HG02642 (cell line): Measurements from ENCODE around the gene NEAT1.
A peak's percentile ranks its signal among the peaks of the same experiment; 100 is the strongest.

Experiments
- ATAC-seq: cut with Tn5 transposase; IDR thresholded peaks from one replicate; pipeline ENCODE4 v1.9.1; 2021; ENCODE audit warnings: mild to moderate bottlenecking; ENCODE audit not compliant: unreplicated experiment, poor library complexity

Gene NEAT1

DNA sequence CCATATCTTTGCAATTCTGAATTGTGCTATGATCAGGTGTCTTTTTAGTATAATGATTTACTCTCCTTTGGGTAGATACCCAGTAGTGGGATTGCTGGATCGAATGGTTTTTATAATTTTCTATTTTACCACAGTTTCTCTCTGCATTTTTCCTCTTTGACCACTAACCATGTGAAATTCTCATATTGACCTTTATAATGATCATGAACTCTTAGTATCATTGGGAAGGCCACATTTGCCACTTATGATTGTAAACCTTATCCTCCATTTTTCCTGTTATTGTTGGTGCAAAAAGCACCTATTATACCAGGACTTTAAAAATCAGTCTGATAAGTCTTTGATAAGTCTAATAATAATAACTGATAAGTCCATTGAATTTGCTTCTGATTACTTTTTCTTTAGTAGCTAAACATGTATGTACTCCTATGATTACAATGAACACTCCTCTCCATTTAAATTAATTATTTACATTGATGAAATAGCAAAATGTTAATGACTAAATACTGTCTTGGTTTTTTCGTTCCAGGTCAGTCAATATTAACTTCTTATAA, 9.6 kb downstream of the NEAT1 start:
- ATAC-seq: no peak

DNA sequence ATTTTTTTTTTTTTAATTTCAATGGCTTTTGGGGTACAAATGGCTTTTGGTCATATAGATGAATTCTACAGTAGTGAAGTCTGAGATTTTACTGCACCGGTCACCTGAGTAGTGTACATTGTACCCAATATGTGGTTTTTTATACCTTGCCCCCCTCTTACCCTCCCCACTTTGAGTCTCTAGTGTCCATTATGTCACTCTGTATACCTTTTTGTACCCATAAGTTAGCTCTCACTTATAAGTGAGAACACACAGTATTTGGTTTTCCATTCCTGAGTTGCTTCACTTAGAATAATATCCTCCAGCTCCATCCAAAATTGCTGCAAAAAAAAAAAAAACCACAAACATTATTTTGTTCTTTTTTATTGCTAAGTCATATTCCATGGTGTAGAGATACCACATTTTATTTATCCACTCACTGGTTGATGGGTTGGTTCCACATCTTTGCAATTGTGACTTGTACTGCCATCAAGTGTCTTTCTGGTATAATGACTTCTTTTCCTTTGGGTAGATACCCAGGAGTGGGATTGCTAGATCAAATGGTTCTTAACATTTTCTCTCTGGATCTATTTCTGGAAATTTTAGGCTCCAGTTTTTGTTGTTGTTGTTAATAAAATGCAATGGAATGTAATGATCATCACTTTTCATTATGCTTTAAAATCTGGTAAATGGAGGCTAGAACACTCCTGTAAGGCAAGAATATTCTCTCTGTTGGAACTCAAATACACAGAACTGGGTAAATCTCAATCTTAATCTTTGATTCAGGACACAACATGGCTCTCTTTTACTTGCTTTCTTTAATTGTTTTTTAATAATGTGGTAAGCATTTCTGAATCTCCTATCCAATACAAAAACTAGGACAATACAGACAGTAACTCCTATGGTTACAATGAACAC, 10.3 kb downstream of the NEAT1 start:
- ATAC-seq: no peak

DNA sequence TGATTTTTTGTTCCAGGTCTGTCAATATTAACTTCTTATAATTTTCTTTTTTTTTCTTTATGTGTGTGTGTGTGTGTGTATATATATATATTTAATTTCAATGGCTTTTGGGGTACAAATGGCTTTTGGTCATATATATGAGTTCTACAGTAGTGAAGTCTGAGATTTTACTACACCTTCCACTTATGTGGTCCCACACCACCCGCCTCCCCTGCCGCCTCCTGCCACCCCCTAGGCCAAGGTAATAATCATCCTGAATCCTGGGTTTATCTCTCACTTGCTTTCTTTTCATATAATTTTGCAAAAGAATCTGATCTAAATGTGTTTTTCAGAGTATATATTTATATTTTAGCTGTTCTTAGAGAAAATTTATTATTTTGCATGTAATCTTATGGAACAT, 11.1 kb downstream of the NEAT1 start:
- no peak for ATAC-seq

DNA sequence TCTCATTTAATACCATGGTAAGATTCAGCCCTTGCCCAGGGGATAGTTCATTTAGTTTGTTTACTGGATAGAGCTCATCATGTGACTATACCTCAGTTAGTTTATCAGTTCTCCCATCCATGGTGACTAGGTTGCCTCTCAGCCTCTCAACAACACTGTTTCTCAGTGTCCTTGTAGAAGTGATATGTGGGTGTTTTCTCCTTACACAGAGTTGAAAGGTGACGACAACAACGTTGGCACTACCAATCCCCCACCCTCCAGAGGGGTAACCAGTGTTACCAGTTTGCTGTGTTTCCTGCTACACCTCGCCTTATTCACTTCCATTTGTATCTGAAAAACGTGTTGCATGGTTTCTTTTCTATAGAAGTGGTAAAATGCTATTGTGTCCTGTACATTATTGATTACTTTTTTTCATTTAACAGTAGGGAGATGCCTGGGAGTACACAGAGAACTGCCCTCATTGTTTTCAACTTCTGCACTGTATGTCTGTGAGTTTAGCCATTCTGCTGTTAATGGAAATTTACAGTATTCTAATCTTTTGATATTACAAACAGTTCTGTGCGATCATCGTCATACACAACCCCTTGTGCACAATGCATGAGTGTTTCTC, 11.6 kb downstream of the NEAT1 start:
- ATAC-seq: no peak

DNA sequence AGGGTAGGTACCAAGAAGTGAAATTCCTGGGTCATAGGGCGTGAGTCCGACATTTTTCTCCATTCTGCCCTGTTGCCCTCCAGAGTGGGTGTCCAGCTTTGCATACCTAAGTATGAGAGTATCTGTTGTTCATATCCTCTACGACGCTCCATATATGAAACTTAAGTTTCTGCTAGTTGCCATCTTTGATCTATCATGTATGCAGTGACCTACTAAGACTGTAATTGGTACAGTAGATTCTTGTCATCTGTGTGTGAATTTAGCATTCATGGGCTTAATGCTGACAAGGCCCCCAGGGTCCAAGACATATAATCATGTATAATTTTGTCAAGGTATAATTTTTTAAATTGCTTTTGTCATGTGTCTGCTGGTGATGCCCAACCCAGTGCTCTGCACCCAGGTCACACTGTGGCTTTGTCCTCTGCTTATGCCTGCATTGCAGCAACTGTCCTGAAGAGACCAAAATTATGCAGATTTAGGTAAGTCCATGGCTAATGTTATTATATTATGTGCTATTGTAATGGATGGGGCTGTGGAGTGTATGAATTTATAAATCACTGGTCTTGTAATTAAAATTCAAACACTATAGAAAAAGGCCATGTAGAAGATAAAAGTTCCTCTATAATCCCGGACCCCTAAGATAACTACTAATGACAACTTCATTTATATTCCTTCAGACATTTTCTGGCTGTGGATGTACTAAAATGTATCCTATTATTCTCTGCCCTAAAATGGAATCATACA, 12.2 kb downstream of the NEAT1 start:
- ATAC-seq: no peak

DNA sequence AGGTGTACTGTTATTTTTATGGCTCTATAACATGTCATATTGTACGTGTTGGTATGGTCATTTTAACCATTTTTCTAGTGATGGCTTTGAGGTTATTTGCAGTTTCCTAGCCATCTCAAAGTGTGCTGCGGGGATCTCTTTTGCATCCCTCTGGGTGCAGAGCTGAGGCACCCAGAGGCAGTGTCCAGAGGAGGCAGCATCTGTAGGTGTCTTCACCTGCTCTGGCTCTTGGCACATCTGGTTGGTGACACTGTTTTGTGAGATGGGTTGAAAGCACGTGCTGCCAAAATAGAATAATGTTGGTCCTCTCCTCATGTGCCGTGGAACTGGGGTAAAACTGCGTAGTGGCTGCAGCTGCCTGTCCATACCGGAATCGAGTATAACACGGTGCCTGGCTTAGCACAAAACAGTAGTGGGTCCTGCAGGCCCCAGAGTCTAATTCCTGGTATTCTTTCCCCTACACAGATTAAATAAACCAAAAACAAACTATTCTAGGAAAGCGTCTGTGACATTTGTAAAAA, 12.9 kb downstream of the NEAT1 start:
- ATAC-seq: no peak

DNA sequence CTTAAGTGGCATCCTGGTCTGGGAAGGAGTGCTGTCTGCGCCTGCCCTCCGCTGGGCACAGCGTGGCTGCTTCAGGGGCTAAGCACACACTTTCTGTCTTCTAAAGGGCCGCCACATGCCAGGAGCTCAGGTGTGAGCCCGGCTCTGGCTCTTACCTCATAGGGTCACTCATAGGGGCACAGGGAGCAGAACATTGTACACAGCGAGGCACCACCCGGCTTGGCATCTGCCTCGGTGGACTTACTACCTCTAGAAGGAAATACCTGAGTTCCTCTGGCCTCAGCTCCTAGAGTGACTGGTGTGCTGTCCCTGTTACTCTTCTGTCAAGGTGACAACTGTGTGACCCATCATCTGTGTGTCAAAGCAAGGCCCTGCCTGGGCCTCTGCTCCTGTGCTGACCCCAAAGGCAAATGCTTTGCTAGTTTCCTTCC, 13.4 kb downstream of the NEAT1 start:
- ATAC-seq: no peak

DNA sequence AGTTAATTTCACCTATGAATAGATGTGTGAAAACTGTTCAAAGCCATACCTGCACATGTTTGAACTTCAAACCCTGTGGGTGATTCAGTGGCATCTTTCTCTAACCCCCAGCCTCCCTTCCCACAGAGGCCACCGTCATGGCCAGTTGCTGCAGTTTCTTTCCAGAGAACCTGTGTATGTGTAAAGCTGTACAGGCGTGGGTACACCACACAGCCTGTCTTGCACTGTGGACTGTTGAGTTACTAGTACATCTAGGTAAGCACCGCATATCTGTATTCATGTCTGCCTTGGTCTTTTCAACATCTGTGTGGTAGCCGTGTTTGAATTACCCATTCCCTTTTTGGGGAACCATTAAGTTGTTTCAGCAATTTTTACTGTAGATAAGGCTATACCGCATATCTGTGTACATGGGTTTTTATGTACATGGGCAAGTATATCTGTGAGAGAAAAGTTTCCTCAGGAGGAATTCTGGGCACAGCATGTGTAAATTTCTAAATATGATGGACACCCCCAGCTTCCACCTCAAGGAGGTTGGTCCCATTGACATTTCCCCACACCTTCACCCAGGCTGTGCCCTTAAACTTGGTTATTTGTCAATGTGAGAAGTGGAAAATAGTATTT, 13.9 kb downstream of the NEAT1 start:
- ATAC-seq: no peak

DNA sequence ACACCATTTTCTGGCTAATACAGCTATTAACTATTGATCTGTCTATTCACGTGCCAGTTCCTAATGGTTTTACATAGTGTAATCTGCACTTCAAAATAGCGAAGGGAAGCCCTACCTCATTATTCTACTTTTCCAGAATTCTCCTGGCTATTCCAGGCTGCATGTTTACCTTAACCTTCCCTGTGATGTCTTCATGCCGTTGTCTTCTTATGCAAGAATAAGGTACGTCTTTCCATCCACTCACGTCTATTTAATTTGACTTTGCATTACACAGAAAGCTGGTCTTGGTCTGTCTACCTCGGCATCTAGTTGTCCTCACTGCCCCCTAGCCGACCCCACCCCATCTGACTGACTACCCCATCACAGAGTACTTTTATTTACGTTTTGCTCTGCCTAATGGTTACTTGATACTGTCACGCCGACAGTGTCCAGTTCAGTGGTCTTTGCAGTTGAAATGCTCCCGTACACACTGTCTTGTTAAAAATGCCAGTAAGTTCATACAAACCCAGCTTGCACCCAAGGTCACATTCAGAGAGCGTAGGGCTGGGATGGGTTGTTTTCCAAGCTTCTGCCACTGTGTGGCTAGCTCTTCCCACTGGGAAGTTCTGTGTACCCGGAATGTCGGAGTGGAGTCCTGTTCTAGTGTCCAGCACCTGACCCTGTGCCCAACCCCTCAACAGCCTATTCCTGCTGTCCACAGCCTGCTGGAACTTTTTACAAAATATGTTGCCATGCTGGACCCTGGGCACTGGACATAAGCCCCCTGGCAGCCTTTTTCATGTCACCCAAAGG, 15.0 kb downstream of the NEAT1 start:
- ATAC-seq: no peak

DNA sequence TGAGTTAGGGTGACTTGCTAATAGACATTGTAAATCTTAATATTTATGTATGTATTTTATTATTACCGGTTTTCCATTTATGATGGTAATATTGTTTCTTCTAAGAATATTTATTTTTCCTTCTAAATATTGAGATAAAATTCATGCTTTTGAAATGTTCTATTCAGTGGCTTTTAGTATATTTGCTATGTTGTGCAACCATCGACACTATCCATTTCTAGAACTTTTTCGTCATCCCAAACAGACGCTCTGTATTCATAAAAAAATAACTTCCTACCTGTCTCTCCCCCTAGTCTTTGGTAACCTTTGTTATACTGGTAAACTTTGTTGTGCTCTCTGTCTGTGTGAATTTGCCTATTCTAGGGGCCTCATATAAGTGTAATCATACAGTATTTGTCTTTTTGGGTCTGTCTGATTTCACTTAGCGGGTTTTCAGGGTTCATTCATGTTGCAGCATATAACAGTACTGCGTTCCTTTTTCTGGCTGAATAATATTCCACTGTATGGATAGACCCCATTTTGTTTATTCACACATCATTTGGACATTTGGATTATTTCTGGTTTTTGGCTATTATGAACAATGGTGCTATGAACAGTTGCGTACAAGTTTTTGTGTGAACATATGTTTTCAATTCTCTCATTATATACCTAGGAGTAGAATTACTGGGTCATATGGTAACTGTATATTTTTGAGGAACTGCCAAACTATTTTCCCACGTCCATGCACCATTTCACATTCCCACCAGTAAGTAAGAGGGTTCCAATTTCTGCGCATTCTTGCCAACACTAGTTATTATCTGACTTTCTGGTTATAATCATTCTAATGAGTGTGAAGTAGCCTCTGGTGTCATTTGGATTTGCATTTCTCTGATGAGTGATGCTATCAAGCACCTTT, 15.9 kb downstream of the NEAT1 start:
- no peak for ATAC-seq

DNA sequence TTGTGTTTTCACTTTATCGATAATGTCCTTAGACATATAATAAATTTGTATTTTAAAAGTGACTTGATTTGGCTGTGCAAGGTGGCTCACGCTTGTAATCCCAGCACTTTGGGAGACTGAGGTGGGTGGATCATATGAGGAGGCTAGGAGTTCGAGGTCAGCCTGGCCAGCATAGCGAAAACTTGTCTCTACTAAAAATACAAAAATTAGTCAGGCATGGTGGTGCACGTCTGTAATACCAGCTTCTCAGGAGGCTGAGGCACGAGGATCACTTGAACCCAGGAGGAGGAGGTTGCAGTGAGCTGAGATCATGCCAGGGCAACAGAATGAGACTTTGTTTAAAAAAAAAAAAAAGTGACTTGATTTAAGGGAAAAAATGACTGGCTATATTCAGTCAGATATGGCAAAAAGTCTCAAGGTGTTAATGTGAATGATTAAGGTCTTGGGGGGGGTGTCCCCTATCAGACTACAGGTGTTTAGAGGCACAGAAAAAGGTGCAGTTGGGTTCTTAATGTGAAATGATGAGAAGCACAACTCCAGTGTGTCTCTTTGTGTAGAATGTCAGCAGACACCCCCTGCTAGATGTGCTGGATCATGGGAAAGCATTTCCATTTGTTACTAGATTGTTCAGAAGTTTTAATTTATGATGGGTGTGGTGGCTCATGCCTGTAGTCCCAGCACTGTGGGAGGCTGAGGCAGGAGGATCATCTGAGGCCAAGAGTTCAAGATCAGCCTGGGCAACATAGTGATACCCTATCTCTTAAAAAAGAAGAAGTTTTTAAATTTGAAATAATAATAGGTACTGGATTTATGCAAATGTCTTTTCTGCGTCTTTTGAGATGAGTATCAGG, 17.0 kb downstream of the NEAT1 start:
- ATAC-seq: no peak

DNA sequence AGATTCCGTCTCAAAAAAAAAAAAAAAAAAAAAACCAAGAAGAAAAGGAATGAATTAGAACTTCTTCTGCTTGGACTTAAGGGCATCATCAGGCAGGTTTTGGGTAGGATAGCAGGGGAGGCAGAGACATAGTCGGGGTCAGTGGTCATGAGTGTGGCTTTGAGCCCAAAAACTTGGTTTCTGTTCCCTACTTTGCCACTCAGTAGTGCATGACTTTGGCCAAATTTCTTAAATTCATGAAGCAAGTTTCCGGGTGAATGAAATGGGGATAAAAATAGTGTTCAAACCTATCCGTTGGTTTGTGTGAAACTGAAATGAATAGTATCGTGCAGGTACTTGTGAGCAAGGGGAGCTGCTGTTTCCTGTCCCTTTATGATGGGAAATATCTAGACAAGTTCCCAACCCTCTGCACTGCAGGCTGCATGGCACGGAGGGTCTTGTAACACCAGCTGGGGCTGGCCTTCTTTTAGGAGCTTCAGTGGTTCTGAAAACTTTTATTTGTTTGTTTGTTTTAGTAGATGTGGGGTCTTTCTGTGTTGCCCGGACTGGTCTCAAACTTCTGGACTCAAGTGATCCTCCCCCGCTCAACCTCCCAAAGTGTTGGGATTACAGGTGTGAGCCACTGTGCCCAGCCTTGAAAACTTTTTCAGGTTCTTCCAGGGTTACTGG, 18.4 kb downstream of the NEAT1 start:
- ATAC-seq: peak; percentile 44

DNA sequence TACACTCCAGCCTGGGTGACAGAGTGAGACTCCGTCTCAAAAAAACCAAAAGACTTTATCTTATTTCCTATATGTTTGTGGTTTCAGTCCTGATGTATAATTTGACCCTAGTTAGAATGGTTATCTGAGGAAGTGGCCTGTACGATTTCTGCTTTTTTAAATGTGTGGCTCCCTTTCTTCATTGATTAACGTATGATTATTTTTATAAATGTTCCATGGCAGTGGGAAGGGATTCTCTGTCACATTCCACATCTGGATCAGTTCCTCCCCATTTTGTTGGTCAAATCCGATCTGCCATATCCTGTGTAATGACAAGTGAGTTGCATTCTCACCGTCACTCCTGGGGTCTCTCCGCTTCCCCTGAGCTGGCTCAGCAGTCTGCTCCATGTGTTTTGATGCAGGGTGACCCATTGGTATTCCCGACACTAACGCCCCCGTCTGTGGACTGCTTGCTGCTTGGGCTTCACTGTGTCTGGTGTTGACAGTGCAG, 20.3 kb downstream of the NEAT1 start:
- ATAC-seq: no peak

DNA sequence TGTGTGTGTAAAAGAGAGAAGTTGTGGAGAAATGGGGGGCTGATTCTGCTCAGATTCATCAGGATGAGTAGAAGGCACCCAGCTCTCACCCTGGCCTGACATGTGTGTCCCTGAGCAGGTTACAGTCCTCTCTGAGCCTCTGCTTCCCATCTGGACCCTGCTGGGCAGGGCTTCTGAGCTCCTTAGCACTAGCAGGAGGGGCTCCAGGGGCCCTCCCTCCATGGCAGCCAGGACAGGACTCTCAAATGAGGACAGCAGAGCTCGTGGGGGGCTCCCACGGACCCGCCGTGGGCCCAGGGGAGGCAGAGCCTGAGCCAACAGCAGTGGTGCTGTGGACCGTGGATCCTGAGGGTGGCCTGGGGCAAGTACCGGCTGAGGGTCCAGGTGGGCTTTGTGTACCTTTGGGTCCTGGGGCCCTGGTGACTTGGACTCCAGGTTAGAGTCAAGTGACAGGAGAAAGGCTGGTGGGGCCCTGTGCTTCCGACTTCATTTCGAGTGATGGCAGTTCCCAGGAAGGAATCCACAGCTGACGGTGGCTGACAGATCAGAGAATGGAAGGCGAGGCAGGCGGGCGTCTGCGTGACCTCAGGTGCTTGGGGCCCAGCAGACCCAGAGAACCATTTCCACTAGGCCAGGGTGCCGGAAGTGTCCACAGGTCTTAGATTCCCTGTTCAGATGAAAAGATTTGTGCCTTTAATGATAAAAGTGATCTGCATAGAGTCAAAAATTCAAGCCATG, 21.9 kb downstream of the NEAT1 start:
- no peak for ATAC-seq

DNA sequence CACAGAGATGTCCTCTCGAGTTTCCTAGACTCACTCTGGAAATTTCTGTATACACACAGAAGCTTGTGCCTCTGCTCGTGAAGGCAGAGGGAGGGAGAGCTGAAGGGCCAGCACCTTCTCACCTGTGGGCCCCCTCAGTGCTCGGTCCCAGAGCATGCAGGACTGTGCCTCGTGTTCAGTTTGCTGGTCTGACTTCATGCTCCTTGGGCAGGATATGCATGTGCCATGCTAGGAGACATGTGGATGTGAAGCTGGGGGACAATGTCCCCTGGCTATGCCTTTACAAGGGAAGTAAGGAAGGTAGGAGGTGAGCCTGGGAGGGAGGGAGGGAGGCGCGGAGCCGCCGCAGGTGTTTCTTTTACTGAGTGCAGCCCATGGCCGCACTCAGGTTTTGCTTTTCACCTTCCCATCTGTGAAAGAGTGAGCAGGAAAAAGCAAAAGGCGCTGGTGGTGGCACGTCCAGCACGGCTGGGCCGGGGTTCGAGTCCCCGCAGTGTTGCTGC, 22.6 kb downstream of the NEAT1 start:
- ATAC-seq: no peak
